ENCODE measurements around the gene CRELD2.
A peak's percentile ranks its signal among the peaks of the same experiment; 100 is the strongest.

Gene CRELD2

DNA sequence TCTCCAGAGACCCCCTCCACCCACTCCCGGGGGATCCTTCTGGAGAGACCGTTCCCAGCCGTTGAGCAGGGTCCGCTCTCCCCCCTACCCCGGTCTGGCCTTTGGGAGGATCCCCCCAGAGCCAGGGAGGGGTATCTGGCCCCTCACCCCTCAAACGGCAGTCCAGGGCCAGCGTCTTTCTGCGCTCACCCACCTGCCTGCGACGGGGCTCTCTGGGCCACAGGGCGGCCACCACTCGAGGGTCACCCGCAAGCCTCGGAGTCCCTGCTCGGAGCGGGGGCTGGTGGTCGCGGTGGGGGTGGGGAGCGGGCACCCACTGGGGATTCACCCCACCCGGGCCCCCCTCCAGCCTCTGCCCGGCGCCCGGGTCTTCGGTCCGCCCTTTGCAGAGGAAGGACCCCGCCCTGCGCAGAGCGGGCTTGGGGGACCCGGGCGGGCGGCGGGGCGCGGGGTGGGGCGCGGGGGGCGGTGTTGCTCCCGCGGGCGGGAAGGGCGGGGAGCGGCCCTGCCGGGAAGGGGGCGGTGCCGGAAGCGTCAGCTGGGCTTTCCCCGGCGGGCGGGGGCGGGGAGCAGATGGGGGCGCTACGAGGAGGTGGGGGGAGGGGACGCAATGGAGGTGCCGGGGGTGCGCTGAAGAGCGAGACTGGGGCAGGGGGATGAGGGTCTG, 16.6 kb downstream of the CRELD2 start:
- peak overlapping the region; percentile 68 for H3K4me3 ChIP-seq (ENCODE audit: low read depth, low read length)
- TF ChIP-seq, protein P1, sequence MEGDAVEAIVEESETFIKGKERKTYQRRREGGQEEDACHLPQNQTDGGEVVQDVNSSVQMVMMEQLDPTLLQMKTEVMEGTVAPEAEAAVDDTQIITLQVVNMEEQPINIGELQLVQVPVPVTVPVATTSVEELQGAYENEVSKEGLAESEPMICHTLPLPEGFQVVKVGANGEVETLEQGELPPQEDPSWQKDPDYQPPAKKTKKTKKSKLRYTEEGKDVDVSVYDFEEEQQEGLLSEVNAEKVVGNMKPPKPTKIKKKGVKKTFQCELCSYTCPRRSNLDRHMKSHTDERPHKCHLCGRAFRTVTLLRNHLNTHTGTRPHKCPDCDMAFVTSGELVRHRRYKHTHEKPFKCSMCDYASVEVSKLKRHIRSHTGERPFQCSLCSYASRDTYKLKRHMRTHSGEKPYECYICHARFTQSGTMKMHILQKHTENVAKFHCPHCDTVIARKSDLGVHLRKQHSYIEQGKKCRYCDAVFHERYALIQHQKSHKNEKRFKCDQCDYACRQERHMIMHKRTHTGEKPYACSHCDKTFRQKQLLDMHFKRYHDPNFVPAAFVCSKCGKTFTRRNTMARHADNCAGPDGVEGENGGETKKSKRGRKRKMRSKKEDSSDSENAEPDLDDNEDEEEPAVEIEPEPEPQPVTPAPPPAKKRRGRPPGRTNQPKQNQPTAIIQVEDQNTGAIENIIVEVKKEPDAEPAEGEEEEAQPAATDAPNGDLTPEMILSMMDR (IDR thresholded peaks at IDR 0.05; ENCODE audit: borderline replicate concordance, insufficient read depth, low read depth, low read length), result no peak

DNA sequence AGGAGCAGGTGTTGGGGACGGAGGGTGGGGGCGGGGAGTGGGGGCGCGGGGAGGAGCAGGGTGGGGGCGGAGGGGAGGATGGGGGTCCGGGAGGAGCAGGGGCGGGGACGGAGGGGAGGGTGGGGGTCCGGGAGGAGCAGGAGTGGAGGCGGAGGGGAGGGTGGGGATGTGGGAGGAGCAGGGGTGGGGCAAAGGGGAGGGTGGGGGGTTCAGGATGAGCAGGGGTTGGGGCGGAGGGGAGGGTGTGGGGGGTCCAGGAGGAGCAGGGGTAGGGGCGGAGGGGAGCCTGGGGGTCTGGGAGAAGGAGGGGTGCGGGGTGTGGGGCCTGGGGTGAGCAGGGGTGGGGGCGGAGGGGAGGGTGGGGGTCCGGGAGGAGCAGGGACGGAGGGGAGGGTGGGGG, 17.1 kb downstream of the CRELD2 start:
- TF ChIP-seq, protein P1 (IDR thresholded peaks at IDR 0.05; ENCODE audit: borderline replicate concordance, insufficient read depth, low read depth, low read length), result no peak
- no peak overlapping the region for H3K4me3 ChIP-seq (ENCODE audit: low read depth, low read length)

DNA sequence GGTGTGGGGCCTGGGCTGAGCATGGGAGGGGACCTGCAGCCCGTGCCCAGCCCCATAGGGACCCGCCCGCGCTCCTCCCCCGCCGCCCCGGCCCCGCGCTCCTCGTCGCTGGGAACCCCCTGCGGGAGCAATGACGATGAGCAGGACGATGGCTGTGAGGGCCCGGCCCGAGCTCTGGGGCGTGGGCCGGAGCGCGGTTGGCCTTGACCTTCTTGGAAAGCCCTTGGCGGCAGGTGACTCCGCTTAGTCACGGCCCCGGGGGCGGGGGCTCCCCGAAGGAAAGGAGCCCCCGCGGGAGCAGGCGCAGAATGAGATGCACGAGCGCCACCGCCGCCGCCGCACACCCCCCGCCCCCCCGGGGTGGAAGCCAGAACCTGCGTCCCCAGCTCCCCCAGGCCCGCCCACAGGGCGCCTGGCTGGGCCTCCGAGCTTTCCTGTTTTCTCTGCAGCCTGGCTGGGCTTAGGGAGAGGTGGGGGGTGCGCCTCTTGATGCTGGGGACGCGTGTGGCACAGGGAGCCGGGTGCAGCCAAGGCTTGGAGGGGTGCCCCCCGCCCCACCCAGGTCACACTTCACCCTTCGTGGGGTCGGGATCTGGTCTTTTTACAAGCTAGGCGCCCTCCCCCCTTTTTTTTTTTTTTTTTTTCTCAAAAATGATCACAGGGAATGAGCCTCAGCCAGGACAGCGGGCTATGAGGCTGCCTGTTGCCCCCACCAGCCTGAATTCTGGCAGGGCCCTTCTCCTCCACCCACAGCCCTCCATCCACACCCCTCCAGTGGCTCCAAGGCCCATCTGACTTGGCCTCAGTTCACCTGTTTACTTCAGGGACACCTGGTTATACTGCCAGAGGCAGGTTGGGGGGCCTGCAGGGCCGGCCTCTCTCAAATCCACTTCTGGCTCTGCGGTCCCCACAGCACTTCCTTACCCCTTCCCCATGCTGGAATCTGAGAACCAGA, 17.9 kb downstream of the CRELD2 start:
- peak overlapping the region; percentile 31 for H3K4me3 ChIP-seq (ENCODE audit: low read depth, low read length)

DNA sequence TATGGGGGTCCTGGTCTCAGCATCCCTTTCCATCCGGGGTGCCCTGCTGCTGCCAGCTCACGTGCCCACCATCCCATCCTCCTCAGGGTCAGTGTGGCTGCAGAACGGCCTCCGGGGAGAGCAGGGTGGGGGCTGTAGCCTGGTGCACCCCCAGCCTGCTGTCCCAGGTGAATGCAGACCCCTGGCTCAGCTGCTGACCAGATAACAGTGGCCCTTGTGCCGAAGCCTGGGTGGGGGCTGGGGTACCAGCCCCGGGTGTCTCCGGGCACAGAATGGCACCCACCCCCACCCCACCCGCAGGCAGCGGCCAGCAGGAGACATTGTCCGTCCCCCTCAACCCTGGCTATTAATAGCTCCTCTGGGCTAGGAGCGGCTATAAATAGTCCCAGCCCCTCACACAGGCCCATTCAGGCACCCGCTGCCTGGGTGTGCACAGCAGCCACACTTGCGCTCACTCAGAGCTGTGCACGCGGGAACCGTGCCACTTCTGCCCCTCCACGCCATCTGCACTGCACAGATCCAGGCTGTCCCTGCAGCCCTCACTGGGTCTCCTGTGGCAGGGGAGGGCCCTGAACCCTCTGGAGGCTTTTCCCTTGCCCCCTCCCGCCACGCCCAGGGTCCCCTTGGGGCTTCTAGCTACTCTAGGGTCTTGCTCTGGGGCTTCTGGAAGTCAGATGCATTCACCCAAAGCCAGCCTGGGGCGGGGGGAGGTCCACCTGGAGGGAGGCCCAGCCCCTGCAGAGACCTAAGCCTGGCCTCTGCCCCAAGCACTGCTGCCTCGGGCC, 18.7 kb downstream of the CRELD2 start:
- TF ChIP-seq, protein P1 (IDR thresholded peaks at IDR 0.05; ENCODE audit: borderline replicate concordance, insufficient read depth, low read depth, low read length), result no peak
- H3K4me3 ChIP-seq (ENCODE audit: low read depth, low read length), result no peak overlapping the region

More for the DNA sequence above, 17.9 kb downstream of the CRELD2 start:
- TF ChIP-seq, protein P1 (IDR thresholded peaks at IDR 0.05; ENCODE audit: borderline replicate concordance, insufficient read depth, low read depth, low read length), result no peak

DNA sequence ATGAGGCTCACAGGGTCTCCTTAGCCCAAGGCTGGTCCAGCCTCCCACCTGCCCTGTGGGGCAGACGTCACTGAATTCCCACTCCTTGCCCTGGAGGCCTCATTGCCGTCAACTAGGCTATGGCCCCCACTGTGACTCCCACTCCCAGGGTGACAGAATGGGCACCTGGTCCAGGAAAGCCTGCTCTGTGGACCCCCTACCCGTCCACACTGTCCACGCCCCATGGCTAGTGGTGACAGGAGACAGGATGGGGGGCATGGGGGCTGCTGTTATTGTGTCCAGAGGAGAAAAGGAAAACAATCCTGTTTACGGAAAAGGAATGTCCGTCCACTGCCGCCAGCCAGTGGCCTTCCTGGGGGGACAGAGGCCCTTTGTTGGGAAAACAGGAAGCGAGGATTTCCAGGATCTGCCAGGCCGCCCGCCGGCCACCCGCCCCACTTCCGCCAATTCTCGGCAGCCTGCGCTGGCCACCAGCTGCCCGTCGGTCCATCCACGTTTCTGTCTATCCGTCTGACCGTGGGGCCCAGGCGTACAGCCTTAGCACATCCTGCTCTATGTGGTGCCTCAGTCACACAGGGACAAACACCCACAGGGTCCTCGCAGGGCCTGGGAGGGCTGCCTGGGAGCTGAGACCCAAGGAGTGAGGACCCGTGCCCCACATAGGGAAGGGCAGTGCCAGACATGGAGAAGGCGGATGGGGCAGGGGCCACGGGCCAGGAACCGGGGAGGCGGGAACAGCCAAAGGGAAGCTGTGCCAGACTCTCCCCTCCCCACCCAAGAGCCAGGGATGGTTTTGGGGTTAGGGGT, 19.5 kb downstream of the CRELD2 start:
- TF ChIP-seq, protein P1 (IDR thresholded peaks at IDR 0.05; ENCODE audit: borderline replicate concordance, insufficient read depth, low read depth, low read length), result no peak
- H3K4me3 ChIP-seq (ENCODE audit: low read depth, low read length), result no peak overlapping the region

DNA sequence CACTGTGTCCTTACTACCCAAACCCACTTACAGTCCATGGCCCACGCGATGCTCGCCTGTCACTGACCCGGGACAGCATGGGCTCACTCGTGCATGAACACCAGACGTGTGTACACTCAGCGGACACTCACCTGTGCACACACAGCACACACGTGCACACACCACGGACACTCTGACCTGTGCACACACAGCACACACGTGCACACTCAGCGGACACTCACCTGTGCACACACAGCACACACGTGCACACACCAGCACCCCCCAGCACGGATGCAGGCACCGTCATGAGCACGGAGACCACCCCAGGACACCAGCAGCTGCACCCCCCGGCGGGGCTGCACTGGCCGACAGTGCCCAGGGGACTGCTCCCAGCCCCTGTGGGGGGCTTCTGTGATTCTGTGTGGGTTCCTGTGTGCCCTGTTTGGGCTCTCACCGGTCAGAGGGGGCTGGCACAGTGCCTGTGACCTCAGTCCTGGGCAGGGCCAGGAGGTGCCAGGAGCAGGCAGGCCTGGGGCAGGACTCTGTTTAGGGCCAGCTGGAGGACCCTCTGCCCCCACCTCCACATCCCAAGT, 20.2 kb downstream of the CRELD2 start:
- TF ChIP-seq, protein P1 (IDR thresholded peaks at IDR 0.05; ENCODE audit: borderline replicate concordance, insufficient read depth, low read depth, low read length), result no peak
- no peak overlapping the region for H3K4me3 ChIP-seq (ENCODE audit: low read depth, low read length)

Measured in GM12875 (cell line).